Measurements from ENCODE around the gene SASS6.

Gene SASS6, protein sequence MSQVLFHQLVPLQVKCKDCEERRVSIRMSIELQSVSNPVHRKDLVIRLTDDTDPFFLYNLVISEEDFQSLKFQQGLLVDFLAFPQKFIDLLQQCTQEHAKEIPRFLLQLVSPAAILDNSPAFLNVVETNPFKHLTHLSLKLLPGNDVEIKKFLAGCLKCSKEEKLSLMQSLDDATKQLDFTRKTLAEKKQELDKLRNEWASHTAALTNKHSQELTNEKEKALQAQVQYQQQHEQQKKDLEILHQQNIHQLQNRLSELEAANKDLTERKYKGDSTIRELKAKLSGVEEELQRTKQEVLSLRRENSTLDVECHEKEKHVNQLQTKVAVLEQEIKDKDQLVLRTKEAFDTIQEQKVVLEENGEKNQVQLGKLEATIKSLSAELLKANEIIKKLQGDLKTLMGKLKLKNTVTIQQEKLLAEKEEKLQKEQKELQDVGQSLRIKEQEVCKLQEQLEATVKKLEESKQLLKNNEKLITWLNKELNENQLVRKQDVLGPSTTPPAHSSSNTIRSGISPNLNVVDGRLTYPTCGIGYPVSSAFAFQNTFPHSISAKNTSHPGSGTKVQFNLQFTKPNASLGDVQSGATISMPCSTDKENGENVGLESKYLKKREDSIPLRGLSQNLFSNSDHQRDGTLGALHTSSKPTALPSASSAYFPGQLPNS

DNA sequence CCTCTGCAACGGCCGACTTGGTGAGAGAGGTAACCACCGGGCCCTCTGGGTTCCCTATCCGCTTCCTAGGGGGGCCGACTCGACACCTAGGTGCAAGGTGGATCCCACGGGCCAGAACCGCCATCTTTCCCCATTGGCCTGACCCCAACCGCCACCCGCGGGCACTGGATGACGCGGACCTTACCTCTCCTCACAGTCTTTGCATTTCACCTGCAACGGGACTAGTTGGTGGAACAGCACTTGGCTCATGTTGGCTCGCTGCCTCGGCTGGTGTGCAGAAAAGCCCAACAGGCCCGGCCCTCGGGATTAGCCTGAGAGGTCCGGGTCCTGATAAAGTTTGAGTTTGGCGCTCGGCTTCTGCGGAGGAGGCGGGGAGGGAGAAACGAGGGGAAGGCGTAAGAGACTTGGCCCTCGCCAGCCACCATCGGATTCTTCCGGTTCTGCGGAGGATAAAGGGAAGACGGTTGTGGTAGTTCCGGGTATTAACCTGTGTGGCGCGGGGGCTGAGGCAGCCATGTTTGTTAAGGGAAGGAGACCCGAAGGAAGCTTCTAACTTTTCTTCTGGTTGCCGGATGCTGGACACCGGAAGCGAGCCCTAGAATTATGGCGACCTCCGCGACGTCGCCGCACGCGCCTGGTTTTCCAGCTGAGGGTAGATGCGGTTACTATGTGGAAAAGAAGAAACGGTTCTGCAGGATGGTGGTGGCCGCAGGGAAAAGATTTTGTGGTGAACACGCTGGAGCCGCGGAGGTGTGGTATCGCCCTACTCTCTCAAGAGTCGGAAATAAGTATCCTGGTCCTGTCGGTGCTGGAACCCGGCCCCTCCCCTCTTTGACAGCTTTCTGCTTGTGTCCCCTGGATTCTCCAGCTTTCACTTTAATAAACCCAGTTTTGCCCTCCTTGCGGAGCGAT lies at the start of gene SASS6, which contains the start of gene TRMT13:
SASS6 (minus strand) TSS at position 365 of the 912 bp plus-strand sequence; CDS start at position 249, 116 bp downstream.
TRMT13 (plus strand) TSS at position 598 of the 912 bp plus-strand sequence; CDS start at position 604, 6 bp downstream.
- peak; percentile 99 for DNase-seq

DNA sequence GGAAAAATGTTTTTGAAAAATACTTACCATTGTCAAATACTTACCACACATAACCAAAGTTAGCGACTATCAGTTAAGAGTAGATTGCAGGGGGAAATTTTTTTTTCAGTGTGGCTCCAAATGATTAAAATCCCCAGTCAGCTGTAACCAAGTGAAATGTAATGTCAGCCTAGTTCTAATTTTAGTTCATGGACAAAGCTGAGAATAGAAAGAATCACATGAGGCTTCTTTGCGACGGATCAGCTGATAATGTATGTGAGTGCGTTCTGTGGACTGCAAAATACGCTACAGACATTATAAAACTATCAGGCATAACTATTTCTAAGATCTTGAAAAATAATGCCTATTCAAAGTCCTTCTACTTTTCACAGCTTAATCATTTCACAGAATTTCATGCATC lies 45.4 kb upstream of the SASS6 start, which contains the start of gene LRRC39:
LRRC39 (minus strand) TSS at position 166 of the 400 bp plus-strand sequence. CDS start 9,740 bp downstream, outside the sequence.
- no peak for DNase-seq

DNA sequence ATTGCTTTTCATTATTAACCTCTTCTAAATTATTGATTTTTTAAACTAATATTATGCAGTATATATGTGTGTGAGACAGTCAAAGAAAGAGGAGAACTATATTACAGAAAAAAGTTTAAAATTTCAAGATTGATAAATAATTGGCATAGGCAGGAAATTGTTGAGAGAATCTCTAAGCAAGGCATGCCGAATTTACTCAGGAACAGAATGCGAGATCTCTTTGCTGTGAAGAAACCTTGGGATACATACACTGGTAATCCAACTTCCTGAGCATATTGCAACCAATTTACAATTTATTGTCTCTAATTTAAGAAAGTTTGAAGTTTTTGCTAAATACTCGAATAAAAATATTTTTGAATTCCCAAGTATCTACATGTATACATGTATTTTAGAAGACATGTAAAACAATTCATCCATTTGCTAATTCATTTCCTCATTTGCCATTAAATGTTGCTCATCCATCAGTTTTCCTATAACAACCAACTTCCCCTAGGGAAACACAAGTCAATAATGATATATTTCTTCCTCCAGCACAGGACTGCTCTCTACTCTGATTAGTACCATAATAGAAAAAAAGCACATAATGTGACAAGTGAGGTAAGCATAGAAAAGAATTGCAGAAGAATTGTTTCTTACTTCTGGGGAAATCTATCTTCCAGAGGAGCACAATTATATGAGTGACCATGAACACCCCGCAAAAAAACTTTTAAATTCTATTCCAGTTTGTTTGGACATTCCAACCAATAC lies 44.7 kb upstream of the SASS6 start:
- no peak for DNase-seq

DNA sequence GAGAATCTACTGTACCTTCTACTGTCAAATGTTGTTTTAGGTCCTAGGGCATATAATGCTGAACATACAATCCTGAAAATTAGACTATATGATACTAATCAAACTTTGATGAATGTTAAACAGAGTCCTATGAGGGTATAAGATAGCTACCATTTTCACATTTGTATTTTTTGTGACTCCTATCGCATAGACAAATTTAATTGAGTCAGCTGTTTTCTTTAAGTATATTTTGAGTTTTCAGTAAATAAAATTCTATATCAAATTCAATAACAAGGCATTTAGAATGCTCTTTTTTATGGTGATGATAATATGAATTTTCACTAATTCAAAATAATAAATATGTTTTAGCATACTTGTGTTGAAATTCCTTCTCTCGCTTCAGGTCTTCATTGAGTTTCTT lies 35.3 kb upstream of the SASS6 start:
- DNase-seq = no peak

DNA sequence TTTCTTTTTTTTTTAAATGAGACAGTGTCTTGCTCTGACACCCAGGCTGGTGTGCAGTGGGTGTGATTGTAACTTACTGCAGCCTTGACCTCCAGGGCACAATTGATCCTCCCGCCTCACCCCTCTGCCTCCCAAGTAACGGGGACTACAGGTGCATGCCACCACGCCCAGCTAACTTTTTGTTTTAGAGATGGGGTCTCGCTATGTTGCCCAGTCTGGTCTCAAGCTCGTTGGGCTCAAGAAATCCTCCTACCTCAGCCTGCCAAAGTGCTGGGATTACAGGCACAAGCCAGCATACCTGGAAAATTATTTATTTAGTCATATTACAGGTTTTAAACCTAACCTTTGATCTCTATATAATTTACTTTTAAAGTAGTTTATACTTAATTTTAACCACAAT lies 32.0 kb upstream of the SASS6 start:
- no peak for DNase-seq

DNA sequence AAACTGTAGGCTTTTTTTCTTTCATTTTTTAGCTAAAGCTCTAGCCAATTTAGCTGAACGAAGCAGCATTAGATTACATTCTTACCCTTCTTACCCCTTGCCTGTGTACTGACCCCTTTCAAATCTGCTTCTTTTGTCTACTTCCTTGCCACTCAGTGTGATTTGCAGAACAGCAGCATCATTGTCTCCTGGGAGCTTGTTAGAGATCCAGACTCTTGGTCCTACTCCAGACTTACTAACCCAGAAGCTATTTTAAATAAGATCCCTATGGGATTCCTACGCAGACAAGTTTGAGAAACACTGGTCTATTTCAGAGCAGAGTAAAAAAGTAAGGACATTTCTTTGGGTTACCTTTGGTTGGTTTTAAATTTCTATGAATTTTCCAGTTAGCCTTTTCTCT lies 31.5 kb upstream of the SASS6 start:
- no peak for DNase-seq

DNA sequence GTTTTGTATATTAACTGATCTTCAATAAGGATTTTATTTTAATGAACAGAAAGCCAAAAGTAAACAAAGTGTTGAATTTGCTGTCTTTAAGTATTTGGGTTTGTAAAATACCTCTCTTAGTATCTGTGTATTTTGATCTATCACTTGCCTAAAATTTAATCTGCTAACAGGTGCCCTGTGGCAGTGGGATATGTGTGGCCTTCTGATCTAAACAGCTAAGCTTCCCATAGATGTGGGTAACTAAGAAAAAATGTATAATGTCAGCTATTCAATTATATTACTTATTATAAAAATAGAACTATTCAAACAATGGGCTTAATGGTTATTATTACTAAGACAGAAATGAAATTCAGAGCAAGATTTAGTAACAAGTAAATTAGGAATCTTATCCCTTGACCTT lies 30.2 kb upstream of the SASS6 start:
- DNase-seq = no peak

DNA sequence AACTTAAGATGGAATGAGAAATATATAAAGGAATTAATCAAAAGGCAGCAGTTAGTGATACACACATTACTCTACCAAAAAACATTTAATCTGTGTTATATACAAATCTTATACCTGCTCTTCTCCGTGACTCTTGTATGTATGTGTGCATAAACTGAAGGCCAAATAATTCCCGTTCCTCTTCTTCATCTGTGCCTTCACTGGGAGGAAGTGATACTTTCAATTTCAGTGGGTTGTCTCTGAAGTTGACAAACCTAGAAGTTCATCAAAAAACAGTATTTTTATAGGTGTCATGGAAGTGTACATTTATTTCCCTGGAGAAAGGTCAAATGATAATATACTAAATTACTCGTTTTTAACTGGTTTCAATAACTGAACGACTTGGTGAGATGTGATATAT lies 19.5 kb upstream of the SASS6 start:
- no peak for DNase-seq

DNA sequence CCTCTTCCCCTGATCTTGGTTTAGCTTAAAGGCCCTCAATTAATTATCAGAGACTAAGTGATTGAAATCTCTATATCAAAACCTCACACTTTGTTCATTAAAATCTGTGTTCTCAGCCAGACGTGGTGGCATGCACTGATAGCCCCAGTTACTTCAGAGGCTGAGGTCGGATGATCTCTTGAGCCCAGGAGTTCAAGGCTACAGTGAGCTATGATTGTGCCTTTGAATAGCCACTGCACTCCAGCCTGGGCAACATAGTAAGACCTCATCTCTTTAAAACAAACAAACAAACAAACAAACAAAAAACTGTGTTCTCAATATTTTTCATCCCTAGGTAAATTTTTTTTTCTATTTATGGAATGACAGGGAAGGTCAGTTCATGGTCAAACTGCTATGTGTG lies 18.9 kb upstream of the SASS6 start:
- DNase-seq = no peak

DNA sequence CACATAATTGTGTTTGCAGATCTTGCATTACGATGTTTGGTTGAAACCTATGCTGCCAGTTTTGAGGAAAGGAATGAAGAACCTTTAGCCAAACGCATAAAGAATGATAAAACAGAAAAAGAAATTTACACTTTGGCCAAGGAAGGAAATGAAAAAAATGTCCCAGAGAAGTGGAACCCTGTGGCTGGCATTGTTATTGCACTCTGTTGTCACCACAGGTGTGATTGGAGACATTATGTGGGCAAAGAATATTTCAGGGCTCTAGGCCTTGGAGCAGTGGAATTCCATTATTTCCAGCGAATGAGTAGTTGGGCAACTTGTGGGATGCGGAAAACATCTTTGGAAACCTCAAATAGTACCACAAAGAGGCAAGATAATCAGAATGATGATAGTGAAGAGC lies 15.1 kb upstream of the SASS6 start:
- no peak for DNase-seq

DNA sequence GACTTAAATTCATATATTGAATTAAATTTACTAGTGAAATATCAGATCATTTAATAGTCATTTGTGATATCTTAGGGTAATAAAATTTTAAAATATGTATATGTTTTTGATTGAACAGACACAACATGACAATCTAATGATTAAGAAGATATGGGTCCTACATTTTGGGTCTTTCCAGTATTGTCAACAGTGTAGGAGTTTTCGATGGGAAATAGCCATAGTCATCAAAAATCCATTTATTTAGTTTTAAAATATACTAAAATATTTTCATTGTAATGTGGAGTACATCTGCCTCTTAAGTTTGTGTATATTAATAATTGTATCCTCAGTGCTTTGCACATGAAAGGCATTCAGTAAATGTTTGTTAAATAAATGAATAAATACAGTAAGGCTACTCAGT lies 14.2 kb upstream of the SASS6 start:
- no peak for DNase-seq

DNA sequence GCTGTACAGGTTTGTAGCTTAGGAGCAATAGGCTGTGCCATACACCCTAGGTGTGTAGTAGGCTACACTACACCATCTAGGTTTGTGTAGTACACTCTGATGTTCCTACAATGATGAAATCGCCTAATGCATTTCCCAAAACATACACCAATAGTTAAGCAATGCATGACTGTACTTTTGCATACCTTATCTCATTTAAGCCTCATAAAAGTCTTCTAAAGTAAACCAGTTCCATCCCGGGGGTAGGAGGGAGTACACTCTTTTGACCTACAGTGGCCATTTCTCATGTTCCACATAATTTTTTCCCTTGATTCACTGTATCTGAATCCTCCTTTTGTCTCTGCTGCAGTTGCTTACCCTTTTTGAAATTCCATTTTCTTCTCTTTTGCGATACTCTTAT lies 12.4 kb upstream of the SASS6 start:
- DNase-seq = no peak

DNA sequence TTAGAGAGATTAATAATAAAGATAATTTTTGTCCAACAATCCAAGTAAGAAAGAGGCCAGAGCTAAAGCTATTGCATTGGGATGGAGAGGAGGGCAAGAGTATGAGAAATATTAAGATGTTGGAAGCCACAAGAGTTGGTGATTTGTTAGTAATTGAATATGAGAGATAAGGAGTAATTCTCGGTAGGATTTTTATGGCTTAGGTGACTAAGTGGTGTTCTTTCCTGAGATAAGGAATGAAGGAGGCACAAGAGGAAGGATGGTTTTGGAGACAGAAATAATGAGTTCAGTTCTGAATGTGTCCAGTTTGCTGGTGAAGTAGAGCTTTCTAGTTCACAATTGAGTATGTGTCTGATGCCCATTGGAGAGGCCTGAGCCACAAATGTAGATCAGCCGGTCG lies 9.6 kb upstream of the SASS6 start:
- no peak for DNase-seq

DNA sequence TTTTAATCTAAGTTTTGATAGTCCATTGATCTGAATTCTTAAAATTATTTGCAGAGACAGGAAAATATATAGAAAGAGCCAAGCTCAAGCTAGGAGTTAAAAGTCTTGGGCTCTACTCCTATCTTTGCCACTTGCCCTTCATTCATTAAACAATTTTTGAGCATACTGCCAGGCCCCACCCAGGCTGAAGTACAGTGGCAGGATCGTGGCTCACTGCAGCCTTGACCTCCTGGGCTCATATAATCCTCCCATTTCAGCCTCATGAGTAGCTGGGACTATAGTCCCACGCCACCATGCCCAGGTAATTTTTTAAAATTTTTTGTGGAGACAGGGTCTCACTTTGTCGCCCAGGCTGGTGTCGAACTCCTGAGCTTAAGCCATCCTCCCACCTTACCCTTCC lies 8.5 kb upstream of the SASS6 start:
- no peak for DNase-seq

DNA sequence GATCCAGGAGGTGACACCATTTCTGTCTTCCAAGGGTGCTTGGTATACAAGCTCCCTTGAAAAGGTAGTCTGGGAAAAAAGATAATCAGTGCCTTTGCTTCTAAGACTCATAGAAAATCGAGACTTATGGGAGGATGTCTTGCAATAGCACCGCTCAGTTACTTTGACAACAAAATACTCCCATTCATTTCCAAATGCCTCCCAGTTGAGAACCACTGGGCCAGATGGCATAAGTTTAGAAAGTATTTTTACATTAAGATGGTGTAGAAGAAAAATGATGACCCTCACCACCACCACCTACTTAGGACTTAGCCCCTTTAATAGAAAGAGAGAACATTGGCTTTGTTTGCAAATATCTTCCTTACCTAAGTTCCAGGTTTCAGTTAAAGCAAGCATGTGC lies 4.9 kb upstream of the SASS6 start:
- no peak for DNase-seq

DNA sequence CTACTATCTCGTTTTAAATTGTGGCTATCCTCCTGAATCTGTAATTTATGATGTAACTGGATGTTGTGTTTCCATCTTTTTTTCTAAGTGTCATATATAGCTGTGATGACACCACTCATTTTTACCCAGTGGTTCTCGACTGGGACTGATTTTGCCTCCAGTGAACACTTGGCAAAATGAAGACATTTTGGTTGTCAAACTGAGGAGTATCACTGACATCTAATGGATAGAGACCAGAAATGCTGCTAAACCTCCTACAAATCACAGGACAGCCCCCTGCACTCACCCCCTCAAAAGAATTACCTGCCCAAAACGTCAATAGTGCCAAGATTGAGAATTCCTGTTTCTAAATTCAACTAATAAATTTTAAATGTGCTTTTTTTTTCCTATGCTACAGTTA lies 2.1 kb upstream of the SASS6 start:
- no peak for DNase-seq

DNA sequence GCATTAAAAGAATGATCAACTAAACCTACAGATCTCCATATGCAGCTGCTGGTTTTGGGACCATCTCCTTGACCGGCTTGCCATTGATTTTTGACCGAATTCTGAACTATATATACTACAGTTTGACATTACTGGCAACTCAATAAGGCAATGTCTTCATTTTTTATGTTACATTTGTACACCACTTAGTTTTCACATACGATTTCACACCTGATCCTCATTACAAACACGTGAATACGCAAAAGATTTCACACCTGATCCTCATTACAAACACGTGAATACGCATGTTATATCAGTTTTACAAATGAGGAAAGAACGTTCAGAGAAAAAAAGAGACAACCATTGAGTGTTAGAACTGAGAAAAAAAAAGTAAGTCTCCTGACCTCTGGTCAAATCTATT lies 1.1 kb downstream of the SASS6 start:
- DNase-seq = no peak

DNA sequence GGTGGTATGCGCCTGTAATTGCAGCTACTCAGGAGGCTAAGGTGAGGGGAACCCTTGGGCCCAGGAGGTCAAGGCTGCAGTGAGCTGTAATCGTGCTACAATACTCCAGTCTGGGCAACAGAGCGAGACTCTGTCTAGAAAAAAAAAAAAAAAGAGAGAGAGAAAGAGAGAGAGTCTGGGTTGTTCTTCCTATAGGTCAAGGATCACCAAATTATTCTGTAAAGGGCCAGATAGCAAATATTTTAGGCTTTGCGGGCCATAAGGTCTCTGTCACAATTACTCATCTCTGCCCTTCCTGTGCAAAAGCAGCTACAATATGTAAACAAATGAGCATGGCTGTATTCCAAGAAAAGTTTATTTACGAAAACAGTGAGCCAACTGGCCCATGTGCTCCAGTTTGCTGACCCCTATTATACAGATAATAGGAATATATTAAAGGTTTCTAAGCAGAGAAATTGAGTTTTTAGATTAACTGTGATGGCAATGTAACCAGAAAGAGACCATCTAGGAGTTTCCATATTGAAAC lies 2.1 kb downstream of the SASS6 start:
- no peak for DNase-seq

DNA sequence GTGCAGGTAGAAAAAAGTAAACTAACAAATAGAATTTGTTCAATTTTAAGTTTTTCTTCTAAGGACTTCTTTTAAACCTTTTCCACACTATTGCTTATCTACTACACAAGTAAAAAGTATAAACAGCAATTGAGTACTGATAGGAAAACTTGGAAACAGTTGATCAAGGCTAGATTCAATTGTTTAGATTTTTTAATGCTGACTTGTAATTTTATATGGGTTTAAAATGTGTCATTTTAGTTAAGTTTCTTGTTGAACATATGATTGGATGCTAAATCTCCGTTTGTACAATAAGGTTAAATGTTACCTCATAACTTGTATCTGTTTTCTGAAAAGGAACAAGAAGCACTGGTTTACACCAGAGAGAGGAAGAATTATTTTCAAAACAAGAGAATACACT lies 5.5 kb downstream of the SASS6 start:
- no peak for DNase-seq

DNA sequence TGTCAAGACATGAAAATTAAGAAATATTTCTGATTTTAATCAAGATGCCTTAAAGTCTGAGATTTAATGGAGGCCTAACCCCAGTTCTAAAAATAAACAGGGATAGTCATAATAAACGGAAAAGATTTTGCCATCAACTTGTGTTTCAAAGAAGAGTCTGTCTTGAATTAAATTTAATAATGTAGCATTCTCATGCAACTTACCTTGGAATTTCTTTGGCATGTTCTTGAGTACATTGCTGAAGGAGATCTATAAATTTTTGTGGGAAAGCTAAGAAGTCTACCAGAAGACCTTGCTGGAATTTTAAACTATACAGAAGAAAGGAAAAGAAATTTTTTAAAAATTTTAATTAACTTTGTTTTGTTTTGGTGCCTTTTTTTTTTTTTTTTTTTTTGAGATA lies 10.6 kb downstream of the SASS6 start:
- DNase-seq = no peak

DNA sequence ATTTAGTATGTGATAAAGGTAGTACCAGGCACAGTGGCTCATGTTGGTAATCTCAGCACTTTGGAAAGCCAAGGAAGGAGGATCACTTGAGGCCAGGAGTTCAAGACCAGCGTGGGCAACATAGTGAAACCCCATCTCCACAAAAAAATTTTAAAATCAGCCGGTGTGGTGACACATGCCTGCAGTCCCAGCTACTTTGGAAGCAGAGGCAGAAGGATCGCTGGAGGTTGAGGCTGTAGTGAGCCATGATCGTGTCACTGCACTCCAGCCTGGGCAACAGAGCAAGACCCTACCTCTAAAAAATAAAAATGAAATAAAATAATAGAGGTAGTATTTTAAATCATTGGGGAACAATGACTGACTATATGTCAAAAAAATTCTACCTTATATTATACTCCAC lies 17.2 kb downstream of the SASS6 start:
- DNase-seq = no peak

DNA sequence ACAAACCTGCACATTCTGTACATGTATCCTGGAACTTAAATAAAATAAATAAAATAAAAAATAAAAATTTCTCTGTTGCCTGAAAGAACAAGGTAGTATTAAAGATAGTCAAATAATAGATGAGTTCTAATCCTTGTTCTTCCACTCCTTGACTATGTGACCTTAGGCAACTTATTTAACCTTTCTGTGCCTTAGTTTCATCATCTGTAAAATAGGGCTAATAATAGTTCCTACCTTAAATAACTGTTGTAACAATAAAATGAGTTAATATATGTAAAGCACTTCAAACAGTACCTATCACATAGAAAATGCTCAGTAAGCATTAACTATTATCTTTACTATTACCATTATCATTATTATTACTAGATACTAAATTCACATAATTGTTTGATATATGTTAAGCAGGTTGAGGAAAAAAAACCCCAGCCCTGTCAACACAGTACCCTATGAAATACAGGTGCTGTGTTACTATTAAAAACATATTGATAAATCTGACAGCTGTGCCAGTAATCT lies 23.1 kb downstream of the SASS6 start:
- DNase-seq = no peak
